Esophagus squamous epithelium (tissue), 4 donors: ENCODE data around the gene CHRNB1.

Experiments
- POLR2A ChIP-seq, 4 donors: fragments of 450-650 bp; IDR thresholded peaks; one replicate each; pipeline ENCODE4 v1.6.1; 2017; ENCODE audit warnings: antibody characterized with exemption in 4 of 4, mild to moderate bottlenecking in 4 of 4, moderate library complexity in 3 of 4
- TF ChIP-seq, protein P1 (sequence below), 6 experiments: fragments of 450-650 bp in 4 of 6; fragments of 200-600 bp in 2 of 6; sonication (generic) in 2 of 6; IDR thresholded peaks; one replicate each; pipeline ENCODE4 v1.5.1; 2016 to 2019; ENCODE audit warnings: antibody characterized with exemption in 6 of 6, mild to moderate bottlenecking in 4 of 6, moderate library complexity in 4 of 6

DNA sequence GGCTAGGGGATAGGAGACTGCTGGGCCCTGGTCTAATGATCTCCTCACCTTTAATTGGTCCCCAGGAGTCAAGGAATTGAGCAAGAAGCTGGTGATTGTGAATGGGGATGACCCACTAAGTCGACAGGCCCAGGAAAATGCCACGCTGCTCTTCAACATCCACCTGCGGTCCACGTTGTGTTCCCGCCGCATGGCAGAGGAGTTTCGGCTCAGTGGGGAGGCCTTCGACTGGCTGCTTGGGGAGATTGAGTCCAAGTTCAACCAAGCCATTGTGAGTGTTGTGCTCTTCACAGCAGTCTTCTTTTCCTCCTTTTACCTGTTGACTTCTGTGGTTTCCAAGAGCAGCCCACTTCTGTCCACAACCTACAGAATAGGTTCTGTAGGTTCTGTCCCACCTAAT lies 58.7 kb downstream of the CHRNB1 start:
- TF ChIP-seq, protein P1, sequence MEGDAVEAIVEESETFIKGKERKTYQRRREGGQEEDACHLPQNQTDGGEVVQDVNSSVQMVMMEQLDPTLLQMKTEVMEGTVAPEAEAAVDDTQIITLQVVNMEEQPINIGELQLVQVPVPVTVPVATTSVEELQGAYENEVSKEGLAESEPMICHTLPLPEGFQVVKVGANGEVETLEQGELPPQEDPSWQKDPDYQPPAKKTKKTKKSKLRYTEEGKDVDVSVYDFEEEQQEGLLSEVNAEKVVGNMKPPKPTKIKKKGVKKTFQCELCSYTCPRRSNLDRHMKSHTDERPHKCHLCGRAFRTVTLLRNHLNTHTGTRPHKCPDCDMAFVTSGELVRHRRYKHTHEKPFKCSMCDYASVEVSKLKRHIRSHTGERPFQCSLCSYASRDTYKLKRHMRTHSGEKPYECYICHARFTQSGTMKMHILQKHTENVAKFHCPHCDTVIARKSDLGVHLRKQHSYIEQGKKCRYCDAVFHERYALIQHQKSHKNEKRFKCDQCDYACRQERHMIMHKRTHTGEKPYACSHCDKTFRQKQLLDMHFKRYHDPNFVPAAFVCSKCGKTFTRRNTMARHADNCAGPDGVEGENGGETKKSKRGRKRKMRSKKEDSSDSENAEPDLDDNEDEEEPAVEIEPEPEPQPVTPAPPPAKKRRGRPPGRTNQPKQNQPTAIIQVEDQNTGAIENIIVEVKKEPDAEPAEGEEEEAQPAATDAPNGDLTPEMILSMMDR (IDR thresholded peaks at IDR 0.05) = no peak
- TF ChIP-seq POLR2A (IDR thresholded peaks at IDR 0.05) = no peak
